Fibroblast of villous mesenchyme (primary cell): ENCODE results near the gene C1orf53. TPM values are rescaled to one million over a fixed set of nuclear protein-coding genes. Genes with fewer than 3 reads are reported as not detected.

Source experiments
- DNase-seq: peaks from one replicate; pipeline ENCODE4 v3.0.0-alpha.2; 2010; ENCODE audit warnings: low read depth
- H3K4me3 ChIP-seq: 2 replicates; pipeline ENCODE4 v1.5.1; 2011; ENCODE audit warnings: low read depth, mild to moderate bottlenecking, low read length
- total RNA-seq: library from RNA; depleted of rRNA; stranded (reverse); fragments of >200 nt; gene quantifications from 2 replicates; pipeline ENCODE4 v1.2.3, GENCODE V29; 2012
- TF ChIP-seq, protein P1 (sequence below): IDR thresholded peaks from 2 replicates; pipeline ENCODE4 v1.5.1; 2012; ENCODE audit warnings: low read depth, mild to moderate bottlenecking, low read length; ENCODE audit not compliant: insufficient read depth

Gene C1orf53
- total RNA-seq, 1 donor = 5.6 TPM

DNA sequence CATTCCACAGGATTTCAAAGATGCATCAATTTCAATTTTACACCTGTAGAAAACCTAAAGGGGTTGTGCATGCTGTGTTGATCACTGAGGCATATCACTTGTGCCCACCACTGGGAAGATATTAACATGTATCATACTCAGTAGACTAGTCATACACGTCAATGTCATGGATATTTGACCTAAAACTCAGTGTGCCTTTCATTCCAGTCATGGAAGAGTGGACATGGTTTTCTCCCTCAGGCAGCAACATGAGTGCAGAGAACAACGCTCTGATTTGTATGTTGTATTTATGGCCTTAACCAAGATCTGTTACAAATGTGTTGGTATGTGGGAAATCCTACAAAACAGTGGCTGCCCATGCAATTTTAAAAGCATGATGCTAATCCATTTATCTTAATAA lies 6.1 kb upstream of the C1orf53 start:
- DNase-seq = no peak
- TF ChIP-seq, protein P1, sequence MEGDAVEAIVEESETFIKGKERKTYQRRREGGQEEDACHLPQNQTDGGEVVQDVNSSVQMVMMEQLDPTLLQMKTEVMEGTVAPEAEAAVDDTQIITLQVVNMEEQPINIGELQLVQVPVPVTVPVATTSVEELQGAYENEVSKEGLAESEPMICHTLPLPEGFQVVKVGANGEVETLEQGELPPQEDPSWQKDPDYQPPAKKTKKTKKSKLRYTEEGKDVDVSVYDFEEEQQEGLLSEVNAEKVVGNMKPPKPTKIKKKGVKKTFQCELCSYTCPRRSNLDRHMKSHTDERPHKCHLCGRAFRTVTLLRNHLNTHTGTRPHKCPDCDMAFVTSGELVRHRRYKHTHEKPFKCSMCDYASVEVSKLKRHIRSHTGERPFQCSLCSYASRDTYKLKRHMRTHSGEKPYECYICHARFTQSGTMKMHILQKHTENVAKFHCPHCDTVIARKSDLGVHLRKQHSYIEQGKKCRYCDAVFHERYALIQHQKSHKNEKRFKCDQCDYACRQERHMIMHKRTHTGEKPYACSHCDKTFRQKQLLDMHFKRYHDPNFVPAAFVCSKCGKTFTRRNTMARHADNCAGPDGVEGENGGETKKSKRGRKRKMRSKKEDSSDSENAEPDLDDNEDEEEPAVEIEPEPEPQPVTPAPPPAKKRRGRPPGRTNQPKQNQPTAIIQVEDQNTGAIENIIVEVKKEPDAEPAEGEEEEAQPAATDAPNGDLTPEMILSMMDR = no peak
- H3K4me3 ChIP-seq = no peak overlapping the region

GRCh38 chr1:197899037-197899436 lies 3.4 kb upstream of the C1orf53 start:
- TF ChIP-seq, protein P1 = no peak
- no peak for DNase-seq
- no peak overlapping the region for H3K4me3 ChIP-seq

GRCh38 chr1:197902131-197902453 lies 338 bp upstream of the C1orf53 start:
- peak overlapping the region; percentile 80 for H3K4me3 ChIP-seq
- DNase-seq = no peak
- TF ChIP-seq, protein P1 = no peak

DNA sequence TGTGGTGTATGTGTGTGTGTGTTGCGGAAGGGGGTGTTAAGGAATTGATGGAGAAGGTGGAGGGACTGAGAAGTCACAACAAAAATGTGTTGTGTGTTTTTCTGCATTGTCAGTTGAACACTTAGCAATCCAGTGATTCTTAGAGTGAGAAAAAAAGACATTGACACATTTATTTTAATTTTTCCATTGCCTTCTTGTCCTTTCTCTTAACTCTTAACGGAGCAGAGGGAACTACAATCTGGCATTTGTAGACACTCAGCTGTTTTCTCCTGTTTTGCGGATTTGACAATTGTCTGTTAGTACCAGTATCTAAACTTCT lies 725 bp downstream of the C1orf53 start:
- DNase-seq = no peak
- TF ChIP-seq, protein P1 = no peak
- peak overlapping the region; percentile 80 for H3K4me3 ChIP-seq

DNA sequence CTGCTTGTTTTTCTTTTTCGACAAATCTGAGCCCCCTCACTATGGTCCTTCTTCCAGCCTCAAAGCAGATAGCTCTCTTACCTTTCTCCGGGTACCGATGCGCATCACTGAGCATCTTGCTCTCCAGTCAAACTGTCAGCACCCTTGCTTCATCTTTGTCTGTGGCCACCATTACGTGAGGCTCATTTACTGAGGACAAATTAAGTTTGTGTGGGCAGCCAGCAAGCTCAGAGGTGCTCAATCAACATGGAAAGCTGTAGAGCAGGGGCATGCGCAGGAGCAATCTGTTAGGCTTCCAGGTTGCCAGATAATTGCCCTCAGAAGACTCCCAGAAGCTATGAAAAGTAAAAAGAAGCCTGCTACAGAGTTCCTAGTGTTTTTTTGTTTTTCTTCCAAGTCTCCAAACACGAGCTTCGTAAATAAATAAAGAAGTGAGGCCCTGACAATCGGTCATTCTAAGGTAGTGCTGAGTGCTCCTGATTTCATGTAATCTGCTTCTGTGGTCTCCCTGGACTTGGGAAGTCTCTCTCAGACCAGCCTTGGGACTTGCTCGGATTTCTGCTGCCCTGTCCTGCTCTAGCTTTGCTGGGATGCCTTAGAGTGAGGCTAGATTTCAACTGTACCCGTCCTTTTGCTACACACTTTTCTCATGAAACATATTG lies 1.8 kb downstream of the C1orf53 start:
- TF ChIP-seq, protein P1 = no peak
- no peak for DNase-seq
- no peak overlapping the region for H3K4me3 ChIP-seq

- TF ChIP-seq, protein P1 = no peak
- no peak overlapping the region for H3K4me3 ChIP-seq
- DNase-seq = no peak
Observed at GRCh38 chr1:197905699-197906351, 3.4 kb downstream of the C1orf53 start.
